Tibial artery (tissue), 4 donors: ENCODE data around the gene GLRA3.

Experiments used
- DNase-seq, 2 donors: peaks; one replicate each; pipeline ENCODE4 v3.0.0-alpha.2; 2019
- H3K27ac ChIP-seq, 2 donors: fragments of 200-600 bp; sonication (generic) in 1 of 2; 1 replicate in 1 of 2; 2 replicates in 1 of 2; pipeline ENCODE4 v1.5.1; 2018 to 2019; ENCODE audit warnings: mild to moderate bottlenecking in 1 of 2
- H3K27me3 ChIP-seq, 2 donors: fragments of 200-600 bp; sonication (generic) in 1 of 2; one replicate each; pipeline versions ENCODE4 v1.5.1 to v1.6.0; 2016 to 2019
- H3K36me3 ChIP-seq, 3 donors: fragments of 200-600 bp; sonication (generic) in 2 of 3; one replicate each; pipeline ENCODE4 v1.5.1; 2016 to 2019; ENCODE audit warnings: mild to moderate bottlenecking in 2 of 3
- H3K4me1 ChIP-seq, 4 donors: fragments of 200-600 bp; sonication (generic) in 2 of 4; 1 replicate in 3 of 4; 2 replicates in 1 of 4; pipeline ENCODE4 v1.5.1; 2016 to 2019
- H3K4me3 ChIP-seq, 2 donors: fragments of 200-600 bp; sonication (generic) in 1 of 2; 1 replicate in 1 of 2; 2 replicates in 1 of 2; pipeline ENCODE4 v1.5.1; 2018 to 2019; ENCODE audit warnings: mild to moderate bottlenecking in 2 of 2
- H3K9me3 ChIP-seq, 3 donors: fragments of 200-600 bp; sonication (generic) in 1 of 3; one replicate each; pipeline ENCODE4 v1.5.1; 2016 to 2019
- intact Hi-C: fragments of 100-400 bp; cut with DNase I; formaldehyde crosslinking; loops from one replicate; pipeline ENCODE4 v1.15.0; 2023; ENCODE audit warnings: low total_unique reads
- TF ChIP-seq, protein P1 (sequence below), 2 experiments: fragments of 200-600 bp in 1 of 2; fragments of 450-650 bp in 1 of 2; IDR thresholded peaks; one replicate each; pipeline ENCODE4 v1.5.1; 2017 to 2019; ENCODE audit warnings: antibody characterized with exemption in 2 of 2, mild to moderate bottlenecking in 1 of 2, moderate library complexity in 1 of 2

GLRA3 gene

DNA sequence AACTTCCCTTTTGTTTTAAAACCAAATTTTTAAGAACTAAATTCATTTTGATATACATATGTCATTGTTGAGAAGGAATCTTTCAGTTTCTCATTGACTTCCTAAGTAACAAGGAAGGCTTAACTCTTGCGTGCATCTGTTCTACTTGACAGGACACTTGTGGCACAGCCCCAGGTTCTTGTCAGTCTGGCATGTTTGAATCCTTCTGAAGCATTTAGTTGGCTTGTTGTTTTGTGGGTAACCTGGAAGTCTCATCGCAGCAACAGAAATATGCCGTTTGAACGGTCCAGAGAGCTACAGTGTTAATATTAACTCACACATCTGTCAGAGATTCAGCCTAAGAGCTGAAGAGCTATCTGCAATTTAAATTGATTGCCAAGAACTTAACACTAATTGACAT, 76.0 kb downstream of the GLRA3 start:
- DNase-seq, result no peak
- H3K27me3 ChIP-seq, result no peaks in the 10 kb centered on the region

DNA sequence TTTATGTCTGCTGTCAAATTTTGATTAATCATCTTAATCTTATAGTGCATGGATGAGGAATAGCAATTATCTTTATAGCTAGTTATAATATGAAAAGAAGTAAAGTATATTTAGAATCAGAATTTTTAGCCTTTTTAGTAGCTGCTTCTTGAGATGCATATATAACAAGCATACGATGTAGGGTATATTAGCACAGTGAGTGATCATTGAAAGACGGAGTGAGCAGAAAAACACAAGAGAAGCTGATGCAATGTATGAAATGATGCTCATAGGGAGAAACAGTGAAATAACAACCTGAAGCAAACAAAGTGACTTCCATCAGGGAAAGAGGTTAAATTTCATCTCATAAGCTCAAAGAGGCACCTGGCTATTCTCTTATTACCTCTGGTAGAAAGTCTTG, 77.0 kb downstream of the GLRA3 start:
- intact Hi-C loops, result no loop called here
- DNase-seq, result no peak
- no peaks in the 10 kb centered on the region for H3K36me3 ChIP-seq
- H3K27ac ChIP-seq, result no peak overlapping the region
- TF ChIP-seq, protein P1, sequence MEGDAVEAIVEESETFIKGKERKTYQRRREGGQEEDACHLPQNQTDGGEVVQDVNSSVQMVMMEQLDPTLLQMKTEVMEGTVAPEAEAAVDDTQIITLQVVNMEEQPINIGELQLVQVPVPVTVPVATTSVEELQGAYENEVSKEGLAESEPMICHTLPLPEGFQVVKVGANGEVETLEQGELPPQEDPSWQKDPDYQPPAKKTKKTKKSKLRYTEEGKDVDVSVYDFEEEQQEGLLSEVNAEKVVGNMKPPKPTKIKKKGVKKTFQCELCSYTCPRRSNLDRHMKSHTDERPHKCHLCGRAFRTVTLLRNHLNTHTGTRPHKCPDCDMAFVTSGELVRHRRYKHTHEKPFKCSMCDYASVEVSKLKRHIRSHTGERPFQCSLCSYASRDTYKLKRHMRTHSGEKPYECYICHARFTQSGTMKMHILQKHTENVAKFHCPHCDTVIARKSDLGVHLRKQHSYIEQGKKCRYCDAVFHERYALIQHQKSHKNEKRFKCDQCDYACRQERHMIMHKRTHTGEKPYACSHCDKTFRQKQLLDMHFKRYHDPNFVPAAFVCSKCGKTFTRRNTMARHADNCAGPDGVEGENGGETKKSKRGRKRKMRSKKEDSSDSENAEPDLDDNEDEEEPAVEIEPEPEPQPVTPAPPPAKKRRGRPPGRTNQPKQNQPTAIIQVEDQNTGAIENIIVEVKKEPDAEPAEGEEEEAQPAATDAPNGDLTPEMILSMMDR (IDR thresholded peaks at IDR 0.05), result no peak
- no peaks in the 10 kb centered on the region for H3K9me3 ChIP-seq
- no peak overlapping the region for H3K4me3 ChIP-seq
- no peaks in the 10 kb centered on the region for H3K27me3 ChIP-seq
- H3K4me1 ChIP-seq, result peaks cover 0 to 12% (median 5%) of the 10 kb centered on the region in 4 donors

More for the DNA sequence above, 76.0 kb downstream of the GLRA3 start:
- intact Hi-C loops, result no loop called here
- no peaks in the 10 kb centered on the region for H3K36me3 ChIP-seq
- peaks cover 0 to 12% (median 5%) of the 10 kb centered on the region in 4 donors for H3K4me1 ChIP-seq
- no peak overlapping the region for H3K4me3 ChIP-seq
- H3K27ac ChIP-seq, result no peak overlapping the region
- TF ChIP-seq, protein P1 (IDR thresholded peaks at IDR 0.05), result no peak
- no peaks in the 10 kb centered on the region for H3K9me3 ChIP-seq

DNA sequence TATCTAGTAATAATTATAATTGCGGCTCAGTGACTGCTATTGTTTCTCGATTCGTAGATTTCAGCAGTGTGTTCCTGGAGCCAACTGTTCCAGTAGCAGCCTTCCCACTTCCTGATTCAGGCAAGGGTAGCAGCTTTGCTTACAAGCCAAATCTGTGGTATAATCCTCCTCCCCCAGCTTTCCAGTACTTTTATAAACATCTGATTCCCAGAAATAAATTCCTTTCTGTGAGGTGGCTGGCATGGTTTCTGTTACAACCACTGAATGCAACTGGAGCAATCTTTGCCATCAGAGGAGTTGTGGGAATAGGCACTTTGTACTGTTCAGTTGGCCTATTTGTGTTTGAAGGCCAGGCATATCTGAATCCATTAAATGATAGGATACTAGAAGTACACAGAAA, 80.0 kb downstream of the GLRA3 start:
- no peaks in the 10 kb centered on the region for H3K27me3 ChIP-seq
- intact Hi-C loops, result no loop called here
- no peak overlapping the region for H3K27ac ChIP-seq
- H3K4me3 ChIP-seq, result no peak overlapping the region
- H3K4me1 ChIP-seq, result peaks cover 0 to 12% (median 5%) of the 10 kb centered on the region in 4 donors
- no peaks in the 10 kb centered on the region for H3K36me3 ChIP-seq
- TF ChIP-seq, protein P1 (IDR thresholded peaks at IDR 0.05), result no peak
- DNase-seq, result no peak
- H3K9me3 ChIP-seq, result peaks cover 0 to 4% (median 0%) of the 10 kb centered on the region in 3 donors

DNA sequence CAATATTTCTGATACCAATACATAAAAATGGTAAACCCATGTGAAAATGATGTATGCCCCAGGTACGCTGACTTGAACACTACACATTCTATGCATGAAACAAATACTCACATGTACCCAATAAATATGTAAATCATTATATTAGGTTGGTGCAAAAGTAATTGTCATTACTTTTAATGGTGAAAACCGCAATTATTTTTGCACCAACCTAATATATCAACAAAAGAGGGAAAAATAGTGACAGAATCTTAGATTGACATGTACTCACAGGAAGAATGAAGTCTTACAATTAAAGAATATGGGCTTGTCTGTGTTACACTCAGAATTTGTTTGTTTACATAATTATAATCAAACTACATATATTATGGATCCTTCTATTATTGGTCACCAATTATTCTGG, 82.3 kb downstream of the GLRA3 start:
- TF ChIP-seq, protein P1 (IDR thresholded peaks at IDR 0.05), result no peak
- Histone ChIP-seq H3K4me1 (peaks cover 0 to 12% (median 5%) of the 10 kb centered on the region in 4 donors), H3K9me3 (peaks cover 0 to 4% (median 0%) of the 10 kb centered on the region in 3 donors), H3K27me3 (no peaks in the 10 kb centered on the region), H3K4me3 (no peak overlapping the region), H3K27ac (no peak overlapping the region), H3K36me3 (no peaks in the 10 kb centered on the region)
- no peak for DNase-seq
- intact Hi-C loops, result no loop called here

DNA sequence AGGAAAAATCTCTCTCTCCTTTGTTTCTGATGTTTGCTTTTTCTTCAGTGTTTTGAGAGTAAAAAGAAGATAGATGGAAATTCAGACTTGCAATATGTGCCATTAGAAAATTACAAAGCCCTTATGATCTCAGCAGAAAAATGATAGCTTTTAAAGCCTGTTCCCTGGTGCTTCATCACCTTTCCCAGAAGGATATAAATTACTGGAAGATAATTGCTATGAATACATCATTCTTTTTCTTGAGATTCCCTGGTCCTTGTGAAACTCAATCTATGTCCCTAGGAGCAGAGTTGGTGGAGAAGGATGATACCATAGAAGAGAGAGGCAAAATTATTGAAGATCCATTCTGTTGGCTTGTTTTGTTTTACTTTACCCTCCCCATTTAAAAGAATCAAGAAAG, 86.5 kb downstream of the GLRA3 start:
- no peak for DNase-seq
- Histone ChIP-seq H3K36me3 (no peaks in the 10 kb centered on the region), H3K4me1 (no peaks in the 10 kb centered on the region), H3K27ac (no peak overlapping the region), H3K4me3 (no peak overlapping the region), H3K9me3 (peaks cover 0 to 4% (median 0%) of the 10 kb centered on the region in 3 donors), H3K27me3 (no peaks in the 10 kb centered on the region)
- TF ChIP-seq, protein P1 (IDR thresholded peaks at IDR 0.05), result no peak
- intact Hi-C loops, result no loop called here

DNA sequence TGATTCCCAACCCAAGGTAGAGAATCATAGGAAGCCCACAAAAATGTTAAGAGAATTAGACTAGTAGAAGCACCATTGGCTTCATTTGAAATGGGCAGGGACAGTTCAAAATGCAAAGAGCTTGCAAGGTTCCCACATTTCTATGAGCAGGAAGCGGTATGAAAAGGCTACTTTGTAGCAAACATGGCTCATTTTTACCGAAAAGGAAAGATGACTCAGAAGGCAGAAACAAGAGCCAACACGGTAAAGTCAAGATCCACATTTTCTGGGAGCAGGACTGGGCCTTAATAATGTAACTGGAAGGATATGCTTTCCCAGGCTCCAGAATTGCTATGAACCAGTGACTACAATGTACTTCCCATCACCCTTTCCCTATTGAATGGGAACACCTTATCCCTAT, 89.5 kb downstream of the GLRA3 start:
- DNase-seq, result no peak
- Histone ChIP-seq H3K4me1 (no peaks in the 10 kb centered on the region), H3K27ac (no peak overlapping the region), H3K27me3 (no peaks in the 10 kb centered on the region), H3K4me3 (no peak overlapping the region), H3K36me3 (no peaks in the 10 kb centered on the region), H3K9me3 (no peaks in the 10 kb centered on the region)
- intact Hi-C loops, result no loop called here
- TF ChIP-seq, protein P1 (IDR thresholded peaks at IDR 0.05), result no peak
